NCI-H345 (cell line): ENCODE measurements around the gene FPR2.
"Not testable (repeated sequence)": the region's sequence is repeated elsewhere in the genome, so short reads cannot be mapped to it uniquely, and the experiment has no call there.

ENCODE experiments used
- DNase-seq: peaks from one replicate; lab custom pipeline; 2025; lab: John Stamatoyannopoulos, UW

The FPR2 gene

GRCh38 chr19:51760697-51761356 lies at the start of gene FPR2:
FPR2 (plus strand) TSS chr19:51761180; CDS start chr19:51768659, 7,479 bp downstream.
- DNase-seq: no peak

GRCh38 chr19:51711702-51712101 lies 49.3 kb upstream of the FPR2 start:
- DNase-seq: no peak

GRCh38 chr19:51712461-51713081 lies 48.4 kb upstream of the FPR2 start:
- no peak for DNase-seq

GRCh38 chr19:51713319-51714285 lies 47.4 kb upstream of the FPR2 start:
- DNase-seq: no peak

- DNase-seq: no peak
Measured at GRCh38 chr19:51714848-51715247, 46.1 kb upstream of the FPR2 start.

GRCh38 chr19:51715850-51716249 lies 45.1 kb upstream of the FPR2 start:
- DNase-seq: no peak

GRCh38 chr19:51716925-51717324 lies 44.1 kb upstream of the FPR2 start:
- no peak for DNase-seq

- DNase-seq: no peak
Measured at GRCh38 chr19:51719251-51719988, 41.6 kb upstream of the FPR2 start.

GRCh38 chr19:51721905-51722304 lies 39.1 kb upstream of the FPR2 start:
- DNase-seq: no peak

- no peak for DNase-seq
Measured at GRCh38 chr19:51722492-51722891, 38.5 kb upstream of the FPR2 start.

- no peak for DNase-seq
Measured at GRCh38 chr19:51724543-51724942, 36.4 kb upstream of the FPR2 start.

GRCh38 chr19:51726049-51726448 lies 34.9 kb upstream of the FPR2 start:
- DNase-seq: no peak

GRCh38 chr19:51727349-51727880 lies 33.6 kb upstream of the FPR2 start:
- DNase-seq: no peak

GRCh38 chr19:51729781-51730180 lies 31.2 kb upstream of the FPR2 start:
- no peak for DNase-seq

GRCh38 chr19:51733742-51734522 lies 27.0 kb upstream of the FPR2 start:
- no peak for DNase-seq

GRCh38 chr19:51735759-51736449 lies 25.1 kb upstream of the FPR2 start:
- DNase-seq: no peak

- no peak for DNase-seq
Measured at GRCh38 chr19:51737389-51737788, 23.6 kb upstream of the FPR2 start.

GRCh38 chr19:51737924-51738323 lies 23.1 kb upstream of the FPR2 start:
- DNase-seq: no peak

- not testable (repeated sequence) for DNase-seq
Measured at GRCh38 chr19:51738523-51738922, 22.5 kb upstream of the FPR2 start.

- no peak for DNase-seq
Measured at GRCh38 chr19:51739466-51740213, 21.3 kb upstream of the FPR2 start.
